Thyroid gland (tissue), 4 donors: ENCODE measurements around the gene INF2.

ENCODE experiments used
- CTCF ChIP-seq, 6 experiments: fragments of 200-600 bp in 3 of 6; fragments of 450-650 bp in 3 of 6; sonication (generic) in 3 of 6; IDR thresholded peaks; one replicate each; pipeline ENCODE4 v1.5.1; 2016 to 2019; ENCODE audit warnings: antibody characterized with exemption in 6 of 6, mild to moderate bottlenecking in 2 of 6, inconsistent platforms in 1 of 6, moderate library complexity in 1 of 6
- POLR2A ChIP-seq, 2 donors: fragments of 450-650 bp; IDR thresholded peaks; one replicate each; pipeline ENCODE4 v1.6.1; 2017; ENCODE audit warnings: antibody characterized with exemption in 2 of 2, mild to moderate bottlenecking in 2 of 2, moderate library complexity in 1 of 2

GRCh38 chr14:104700225-104700651 is 10.8 kb downstream of the INF2 start:
- TF ChIP-seq CTCF (IDR thresholded peaks at IDR 0.05) (no peak), POLR2A (IDR thresholded peaks at IDR 0.05) (no peak)
